H1 (cell line): ENCODE results near the gene SRGAP2C. TPM values are rescaled to one million over a fixed set of nuclear protein-coding genes. Genes with fewer than 3 reads are reported as not detected.
"Not testable (repeated sequence)": the region's sequence is repeated elsewhere in the genome, so short reads cannot be mapped to it uniquely, and the experiment has no call there.

Experiments used
- CTCF ChIA-PET: fragments of 300-600 bp; sonication (Branson Sonifier 250); formaldehyde crosslinking; loops from one replicate; lab custom pipeline; 2021; ENCODE audit not compliant: partially characterized antibody; lab: Charles Lee
- POLR2A ChIA-PET: fragments of 300-600 bp; sonication (Branson Sonifier 250); formaldehyde crosslinking; loops from one replicate; lab custom pipeline; 2021; ENCODE audit warnings: inconsistent platforms; ENCODE audit not compliant: partially characterized antibody; lab: Charles Lee
- DNase-seq, 2 experiments: peaks; one replicate each; pipeline versions ENCODE4 v3.0.0 to v3.0.0-alpha.2; 2010 to 2022; ENCODE audit warnings: low spot score in 2 of 2, low read depth in 1 of 2, mixed read lengths in 1 of 2
- FAIRE-seq: peaks from 2 replicates; lab custom pipeline; 2011; peaks lifted over from hg19 to GRCh38; lab: Jason Lieb, UNC
- H2AFZ ChIP-seq: 2 replicates; pipeline ENCODE4 v1.8.1; 2012; ENCODE audit warnings: low read length, inconsistent platforms
- H2AK5ac ChIP-seq: 2 replicates; pipeline ENCODE4 v1.6.1; 2013; ENCODE audit warnings: low read depth, low read length
- H2BK120ac ChIP-seq: replicated peaks from 2 replicates; pipeline ENCODE3; 2013; ENCODE audit warnings: low read depth, low read length, inconsistent platforms
- H2BK12ac ChIP-seq: 2 replicates; pipeline ENCODE4 v1.6.1; 2013; ENCODE audit warnings: low read depth, low read length
- H2BK15ac ChIP-seq: 2 replicates; pipeline ENCODE4 v1.6.1; 2013; ENCODE audit warnings: low read length
- H2BK20ac ChIP-seq: 2 replicates; pipeline ENCODE4 v1.6.1; 2013; ENCODE audit warnings: low read length
- H2BK5ac ChIP-seq: 2 replicates; pipeline ENCODE4 v1.6.1; 2013; ENCODE audit warnings: low read depth, low read length
- H3K14ac ChIP-seq: 2 replicates; pipeline ENCODE4 v1.6.1; 2013; ENCODE audit warnings: inconsistent platforms; ENCODE audit not compliant: insufficient read length
- H3K18ac ChIP-seq: 2 replicates; pipeline ENCODE4 v1.6.1; 2013; ENCODE audit warnings: low read length; ENCODE audit errors: extremely low read depth
- H3K23ac ChIP-seq: 2 replicates; pipeline ENCODE4 v1.6.1; 2013; ENCODE audit warnings: inconsistent platforms; ENCODE audit not compliant: insufficient read length
- H3K23me2 ChIP-seq: 2 replicates; pipeline ENCODE4 v1.6.1; 2013; ENCODE audit warnings: low read depth, low read length
- H3K27ac ChIP-seq: 2 replicates; pipeline ENCODE4 v1.6.1; 2011; ENCODE audit warnings: low read depth, low read length, inconsistent platforms
- H3K27me3 ChIP-seq, 4 experiments: replicated peaks in 1 of 4; 1 replicate in 1 of 4; 2 replicates in 3 of 4; pipeline versions ENCODE4 v1.6.1 to v1.8.1; 2011 to 2013; ENCODE audit warnings: low read length in 3 of 4, mild to moderate bottlenecking in 3 of 4, inconsistent platforms in 2 of 4, mixed read lengths in 2 of 4, moderate library complexity in 1 of 4; ENCODE audit not compliant: control insufficient read depth in 3 of 4, insufficient read depth in 3 of 4; ENCODE audit errors: extremely low read depth in 1 of 4
- H3K36me3 ChIP-seq, 4 experiments: 2 replicates each; pipeline versions ENCODE4 v1.6.1 to v1.8.1; 2011 to 2013; ENCODE audit warnings: mild to moderate bottlenecking in 4 of 4, low read length in 3 of 4, moderate library complexity in 2 of 4, control low read depth in 1 of 4, inconsistent platforms in 1 of 4; ENCODE audit not compliant: insufficient read depth in 4 of 4, control insufficient read depth in 2 of 4
- H3K4ac ChIP-seq: replicated peaks from 2 replicates; pipeline ENCODE3; 2013; ENCODE audit warnings: low read length, low read depth, mixed read lengths, inconsistent platforms; ENCODE audit not compliant: insufficient read length
- H3K4me1 ChIP-seq, 4 experiments: replicated peaks in 1 of 4; 1 replicate in 1 of 4; 2 replicates in 3 of 4; pipeline versions ENCODE4 v1.6.1 to v1.8.1; 2011 to 2013; ENCODE audit warnings: low read length in 3 of 4, inconsistent platforms in 2 of 4, mixed read lengths in 1 of 4; ENCODE audit not compliant: insufficient read depth in 4 of 4, control insufficient read depth in 3 of 4
- H3K4me2 ChIP-seq, 2 experiments: 2 replicates each; pipeline versions ENCODE4 v1.6.1 to v1.8.1; 2011 to 2013; ENCODE audit warnings: low read depth in 2 of 2, low read length in 2 of 2, control low read depth in 1 of 2, inconsistent platforms in 1 of 2, mild to moderate bottlenecking in 1 of 2; ENCODE audit not compliant: insufficient read depth in 1 of 2
- H3K4me3 ChIP-seq, 4 experiments: fragments of 200-600, 300-600 bp in 1 of 4; sonication (generic), shearing (Covaris generic), sonication (Bioruptor Twin) in 1 of 4; 2 replicates each; pipeline versions ENCODE4 v1.5.1 to v1.8.1; 2011 to 2016; ENCODE audit warnings: low read length in 4 of 4, low read depth in 3 of 4, control low read depth in 2 of 4, inconsistent platforms in 2 of 4, mild to moderate bottlenecking in 2 of 4, mixed read lengths in 1 of 4, moderate library complexity in 1 of 4; ENCODE audit not compliant: insufficient read depth in 2 of 4; ENCODE audit errors: extremely low read depth in 1 of 4
- H3K56ac ChIP-seq: replicated peaks from 2 replicates; pipeline ENCODE3; 2013; ENCODE audit warnings: low read depth, mild to moderate bottlenecking, mixed read lengths, low read length, inconsistent platforms; ENCODE audit not compliant: insufficient read length
- H3K79me1 ChIP-seq: 2 replicates; pipeline ENCODE4 v1.6.1; 2013; ENCODE audit warnings: low read depth, low read length, control low read depth
- H3K79me2 ChIP-seq, 2 experiments: 2 replicates each; pipeline versions ENCODE4 v1.6.1 to v1.8.1; 2012 to 2013; ENCODE audit warnings: low read length in 2 of 2, mild to moderate bottlenecking in 2 of 2, inconsistent platforms in 1 of 2; ENCODE audit not compliant: insufficient read depth in 2 of 2, control insufficient read depth in 1 of 2
- H3K9ac ChIP-seq, 4 experiments: replicated peaks in 1 of 4; 1 replicate in 1 of 4; 2 replicates in 3 of 4; pipeline versions ENCODE4 v1.6.1 to v1.8.1; 2011 to 2013; ENCODE audit warnings: low read depth in 3 of 4, low read length in 3 of 4, control low read depth in 2 of 4, mild to moderate bottlenecking in 2 of 4, moderate library complexity in 2 of 4, inconsistent platforms in 1 of 4; ENCODE audit errors: extremely low read depth in 1 of 4
- H3K9me3 ChIP-seq, 2 experiments: 2 replicates each; pipeline versions ENCODE4 v1.6.1 to v1.8.1; 2012 to 2013; ENCODE audit warnings: mild to moderate bottlenecking in 2 of 2, moderate library complexity in 2 of 2, control low read depth in 1 of 2, inconsistent platforms in 1 of 2, low read depth in 1 of 2, low read length in 1 of 2, mixed read lengths in 1 of 2; ENCODE audit not compliant: insufficient read depth in 2 of 2
- H4K20me1 ChIP-seq, 2 experiments: replicated peaks in 1 of 2; 2 replicates each; pipeline versions ENCODE3 to v1.8.1; 2011 to 2013; ENCODE audit warnings: inconsistent platforms in 2 of 2, low read length in 2 of 2, mild to moderate bottlenecking in 1 of 2; ENCODE audit not compliant: insufficient read depth in 2 of 2, control insufficient read depth in 1 of 2
- H4K5ac ChIP-seq: 2 replicates; pipeline ENCODE4 v1.6.1; 2013; ENCODE audit warnings: low read length, low read depth, mixed read lengths, inconsistent platforms; ENCODE audit not compliant: insufficient read length
- H4K8ac ChIP-seq: 2 replicates; pipeline ENCODE4 v1.8.0; 2013; ENCODE audit warnings: mild to moderate bottlenecking, moderate library complexity, low read length, inconsistent platforms; ENCODE audit not compliant: insufficient read depth; ENCODE audit errors: extremely low read depth
- H4K91ac ChIP-seq: replicated peaks from 2 replicates; pipeline ENCODE3; 2013; ENCODE audit warnings: low read length, mixed read lengths, inconsistent platforms; ENCODE audit not compliant: insufficient read length
- WGBS, 2 experiments: shearing (Covaris generic) in 1 of 2; methylation state at CpG; one replicate each; pipeline versions ENCODE4 v1.1.6 to v1.1.7; 2013 to 2015; ENCODE audit warnings: low lambda C conversion rate in 2 of 2, mixed read lengths in 2 of 2, inconsistent platforms in 1 of 2, low coverage in 1 of 2, missing lambda C conversion rate in 1 of 2; ENCODE audit not compliant: insufficient replicate concordance in 2 of 2, insufficient coverage in 1 of 2, insufficient read length in 1 of 2; ENCODE audit errors: extremely low coverage in 1 of 2, missing lambda C conversion rate in 1 of 2; 5-methylcytosine and 5-hydroxymethylcytosine counted together
- polyA plus RNA-seq, 7 experiments: library from polyadenylated mRNA; depleted of rRNA in 3 of 7; stranded (reverse) in 5 of 7; unstranded in 2 of 7; fragments of >200 nt in 5 of 7; fragments of 200-250 nt in 2 of 7; gene quantifications; 1 replicate in 5 of 7; 2 replicates in 1 of 7; 4 replicates in 1 of 7; pipeline versions ENCODE4 v1.2.1 to v1.2.3, GENCODE V29; 2011 to 2013; ENCODE audit warnings: missing spikeins in 2 of 7, mixed read lengths in 2 of 7
- total RNA-seq: library from RNA; stranded (reverse); fragmentation: NEBNext Ultra II Directional; extraction: Animal tissue kit (Norgen Biotek cat#: 25700); gene quantifications from 2 replicates; pipeline ENCODE4 v1.2.1, GENCODE V29; 2021

Gene SRGAP2C
- total and polyA plus RNA-seq, 2 of the 8 experiments (the other 6 are each of a cell fraction or from before 2014, with no cell fraction given), result 2.5 to 25.2 TPM

DNA sequence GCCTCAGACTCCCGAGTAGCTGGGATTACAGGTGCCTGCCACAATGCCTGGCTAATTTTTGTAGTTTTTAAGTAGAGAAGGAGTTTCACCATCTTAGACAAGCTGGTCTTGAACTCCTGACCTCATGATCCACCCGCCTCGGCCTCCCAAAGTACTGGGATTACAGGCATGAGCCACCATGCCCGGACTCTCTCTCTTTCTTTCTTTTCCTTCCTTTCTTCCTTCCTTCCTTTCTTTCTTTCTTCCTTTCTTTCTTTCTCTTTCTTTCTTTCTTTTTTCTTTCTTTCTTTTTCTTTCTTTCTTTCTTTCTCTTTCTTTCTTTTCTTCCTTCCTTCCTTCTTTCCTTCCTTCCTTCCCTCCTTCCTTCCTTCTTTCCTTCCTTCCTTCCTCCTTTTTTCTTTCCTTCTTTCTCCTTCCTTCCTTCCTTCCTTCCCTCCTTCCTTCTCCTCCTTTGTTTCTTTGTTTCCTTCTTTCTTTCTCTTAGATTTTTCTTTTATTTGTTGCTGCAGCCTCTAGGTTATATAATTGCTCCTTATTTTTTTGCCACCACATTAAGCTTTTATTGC, 234.4 kb downstream of the SRGAP2C start:
- H3K79me1 ChIP-seq, H4K20me1 ChIP-seq, H2BK15ac ChIP-seq, H3K4me1 ChIP-seq, H4K8ac ChIP-seq, H3K9me3 ChIP-seq, H3K4ac ChIP-seq, H2BK20ac ChIP-seq, H2BK5ac ChIP-seq, CTCF ChIA-PET, H3K36me3 ChIP-seq, H3K79me2 ChIP-seq, H3K9ac ChIP-seq, H3K27me3 ChIP-seq, H3K27ac ChIP-seq, H4K5ac ChIP-seq, H2BK120ac ChIP-seq, H2BK12ac ChIP-seq, H3K23ac ChIP-seq, H3K4me3 ChIP-seq, DNase-seq, H3K14ac ChIP-seq, FAIRE-seq, H3K4me2 ChIP-seq, H4K91ac ChIP-seq, H3K23me2 ChIP-seq, H2AK5ac ChIP-seq, H3K18ac ChIP-seq, H3K56ac ChIP-seq, H2AFZ ChIP-seq: not testable (repeated sequence)
- POLR2A ChIA-PET, result interaction anchor here (0.6 kb wide), 1 partner anchor 53 kb away, joined by 3 read pairs; no protein-coding TSS in a partner anchor
- 85% methylated on average over 4 of the region's 4 CpGs; no CpG with 5 or more reads in 1 of the 2 experiments for WGBS, 2 experiments

DNA sequence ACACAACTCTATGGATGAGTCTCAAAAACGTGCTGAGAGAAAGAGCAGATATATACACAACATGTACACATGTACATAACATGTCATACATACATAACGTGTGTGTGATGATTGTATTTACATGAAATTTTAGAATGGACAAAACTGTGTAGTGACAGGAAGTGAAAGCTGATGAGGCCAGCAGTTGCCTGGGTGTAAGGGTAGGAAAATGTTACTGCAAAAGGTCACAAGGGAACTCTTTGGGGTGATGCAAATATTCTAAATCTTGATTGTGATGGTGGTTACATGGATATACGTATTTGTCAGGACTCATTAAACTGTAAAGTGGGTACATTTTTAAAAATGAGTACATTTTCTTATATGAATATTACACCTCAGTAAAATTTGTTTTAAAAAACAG, 236.7 kb downstream of the SRGAP2C start:
- H3K4me1 ChIP-seq, H3K18ac ChIP-seq, H4K8ac ChIP-seq, H3K79me1 ChIP-seq, FAIRE-seq, H2BK5ac ChIP-seq, H2BK120ac ChIP-seq, H3K4me2 ChIP-seq, H3K9ac ChIP-seq, H3K23ac ChIP-seq, DNase-seq, H2AFZ ChIP-seq, H3K36me3 ChIP-seq, H4K91ac ChIP-seq, H3K79me2 ChIP-seq, H3K27ac ChIP-seq, H3K4ac ChIP-seq, H2AK5ac ChIP-seq, H3K4me3 ChIP-seq, POLR2A ChIA-PET, H2BK15ac ChIP-seq, H2BK12ac ChIP-seq, H3K56ac ChIP-seq, H2BK20ac ChIP-seq, H3K27me3 ChIP-seq, H3K9me3 ChIP-seq, H3K23me2 ChIP-seq, H3K14ac ChIP-seq, H4K5ac ChIP-seq, H4K20me1 ChIP-seq: not testable (repeated sequence)
- CTCF ChIA-PET, result interaction anchor here (1.6 kb wide), 1 partner anchor 14 kb away, joined by 4 read pairs; no protein-coding TSS in a partner anchor
- 89% methylated on average over 3 of the region's 3 CpGs; no CpG with 5 or more reads in 1 of the 2 experiments for WGBS, 2 experiments
